Measurements from ENCODE around the gene FBN1. TPM values are rescaled to one million over a fixed set of nuclear protein-coding genes. Genes with fewer than 3 reads are reported as not detected.

FBN1 gene
- total RNA-seq, 2 experiments from 2014 or later, result 0.35 to 0.41 TPM

GRCh38 chr15:48459571-48460442 is 185.7 kb downstream of the FBN1 start:
- no peak for DNase-seq
- Mint-ChIP-seq H3K27me3 (ENCODE audit: low read depth) (no peaks in the 10 kb centered on the region), H3K27ac (no peak overlapping the region), H3K4me3 (no peak overlapping the region), H3K4me1 (ENCODE audit: low read depth) (no peaks in the 10 kb centered on the region), H3K9me3 (no peaks in the 10 kb centered on the region), H3K36me3 (ENCODE audit: low read depth) (no peaks in the 10 kb centered on the region)
- intact Hi-C loops (cut with micrococcal nuclease), result no loop called here
- CTCF ChIA-PET, result no interaction called here

GRCh38 chr15:48458876-48459275 is 186.6 kb downstream of the FBN1 start:
- DNase-seq, result no peak
- Mint-ChIP-seq H3K27me3 (ENCODE audit: low read depth) (no peaks in the 10 kb centered on the region), H3K4me3 (no peak overlapping the region), H3K9me3 (no peaks in the 10 kb centered on the region), H3K4me1 (ENCODE audit: low read depth) (no peaks in the 10 kb centered on the region), H3K27ac (no peak overlapping the region), H3K36me3 (ENCODE audit: low read depth) (no peaks in the 10 kb centered on the region)
- intact Hi-C loops (cut with micrococcal nuclease), result no loop called here
- CTCF ChIA-PET, result interaction anchor here (0.9 kb wide), 1 partner anchor 11 kb away, joined by 4 read pairs; no protein-coding TSS in a partner anchor

- Mint-ChIP-seq H3K4me1 (ENCODE audit: low read depth) (no peaks in the 10 kb centered on the region), H3K9me3 (no peaks in the 10 kb centered on the region), H3K4me3 (no peak overlapping the region)
Observed at GRCh38 chr15:48456134-48456533, 189.4 kb downstream of the FBN1 start.

GRCh38 chr15:48451736-48452135 is 193.8 kb downstream of the FBN1 start:
- no peaks in the 10 kb centered on the region for H3K4me1 Mint-ChIP-seq (ENCODE audit: low read depth)
- intact Hi-C loops (cut with micrococcal nuclease), result no loop called here
- CTCF ChIA-PET, result interaction anchor here (0.6 kb wide), 1 partner anchor 553 kb away, joined by 3 read pairs; no protein-coding TSS in a partner anchor
- no peaks in the 10 kb centered on the region for H3K36me3 Mint-ChIP-seq (ENCODE audit: low read depth)
- H3K9me3 Mint-ChIP-seq, result no peaks in the 10 kb centered on the region
- H3K27ac Mint-ChIP-seq, result no peak overlapping the region
- H3K4me3 Mint-ChIP-seq, result no peak overlapping the region
- H3K27me3 Mint-ChIP-seq (ENCODE audit: low read depth), result no peaks in the 10 kb centered on the region
- DNase-seq, result no peak

More at GRCh38 chr15:48456134-48456533, 189.4 kb downstream of the FBN1 start:
- Mint-ChIP-seq H3K27ac (no peak overlapping the region), H3K27me3 (ENCODE audit: low read depth) (no peaks in the 10 kb centered on the region), H3K36me3 (ENCODE audit: low read depth) (no peaks in the 10 kb centered on the region)
- CTCF ChIA-PET, result no interaction called here
- DNase-seq, result no peak
- intact Hi-C loops (cut with micrococcal nuclease), result no loop called here

DNA sequence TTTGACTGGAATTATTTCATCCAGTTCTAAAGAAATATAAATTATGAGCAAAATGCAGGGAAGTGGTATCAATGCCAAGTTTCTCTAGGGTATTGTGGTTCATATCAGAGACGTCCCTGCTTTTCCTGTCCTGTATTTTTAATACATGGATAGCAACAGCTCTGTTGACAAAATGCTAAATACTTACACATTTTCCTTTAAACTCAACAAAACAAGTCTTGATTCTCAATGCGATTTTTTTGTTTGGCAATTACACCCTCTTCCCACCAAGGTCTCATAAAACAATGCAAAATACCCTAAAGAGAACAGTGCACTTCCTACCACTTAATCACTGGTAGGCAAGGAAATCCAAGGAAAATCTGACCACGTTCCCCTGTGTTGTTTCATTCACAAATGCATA is 194.3 kb downstream of the FBN1 start:
- no peaks in the 10 kb centered on the region for H3K9me3 Mint-ChIP-seq
- CTCF ChIA-PET, result no interaction called here
- intact Hi-C loops (cut with micrococcal nuclease), result no loop called here

DNA sequence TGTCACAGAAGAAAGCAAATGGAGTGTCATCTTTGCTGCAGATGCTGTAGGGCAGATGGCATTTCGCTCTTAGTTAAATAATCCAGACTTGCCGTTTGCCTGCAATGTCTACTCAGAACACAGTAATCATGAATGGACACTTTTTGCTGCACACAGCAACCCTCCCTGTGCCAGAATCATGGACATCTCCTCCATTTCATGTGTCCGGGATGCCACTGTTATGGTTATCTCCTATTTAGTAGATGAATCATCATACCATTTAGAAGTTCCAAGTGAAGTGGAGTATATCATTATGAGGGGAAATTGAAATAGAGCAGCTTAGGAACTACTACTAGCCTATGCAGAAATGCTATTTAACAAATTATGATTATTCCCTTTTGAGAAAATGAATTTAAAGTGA is 195.8 kb downstream of the FBN1 start:
- peaks cover 3% of the 10 kb centered on the region for H3K27me3 Mint-ChIP-seq (ENCODE audit: low read depth)
- no peaks in the 10 kb centered on the region for H3K4me1 Mint-ChIP-seq (ENCODE audit: low read depth)
- no peak overlapping the region for H3K4me3 Mint-ChIP-seq
- no peaks in the 10 kb centered on the region for H3K36me3 Mint-ChIP-seq (ENCODE audit: low read depth)
- H3K27ac Mint-ChIP-seq, result no peak overlapping the region
- intact Hi-C loops (cut with micrococcal nuclease), result no loop called here
- no peak for DNase-seq
- CTCF ChIA-PET, result no interaction called here
- no peaks in the 10 kb centered on the region for H3K9me3 Mint-ChIP-seq

More for the DNA sequence above, 194.3 kb downstream of the FBN1 start:
- no peaks in the 10 kb centered on the region for H3K36me3 Mint-ChIP-seq (ENCODE audit: low read depth)
- no peak for DNase-seq
- no peak overlapping the region for H3K27ac Mint-ChIP-seq
- no peak overlapping the region for H3K4me3 Mint-ChIP-seq
- H3K27me3 Mint-ChIP-seq (ENCODE audit: low read depth), result no peaks in the 10 kb centered on the region
- H3K4me1 Mint-ChIP-seq (ENCODE audit: low read depth), result no peaks in the 10 kb centered on the region

DNA sequence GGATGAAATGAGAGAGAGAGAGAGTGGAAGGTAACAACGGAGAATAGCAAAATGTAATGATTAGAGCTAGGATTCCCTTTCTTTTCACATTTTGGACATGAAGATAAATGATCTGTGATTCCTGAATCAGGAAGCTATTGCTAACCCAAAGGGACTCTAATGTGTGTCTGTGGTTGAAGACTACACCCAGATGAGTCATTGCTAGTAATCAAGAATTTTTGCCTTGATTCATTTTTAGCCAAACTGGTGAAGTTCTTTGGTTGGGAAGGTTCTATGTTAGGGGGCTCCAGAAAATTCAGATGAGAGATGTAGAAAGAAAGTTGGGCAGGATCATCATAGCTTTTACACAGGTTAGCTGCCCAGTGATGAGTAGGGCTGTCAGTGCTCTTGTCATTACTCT is 197.9 kb downstream of the FBN1 start:
- Mint-ChIP-seq H3K4me1 (ENCODE audit: low read depth) (no peaks in the 10 kb centered on the region), H3K4me3 (no peak overlapping the region), H3K9me3 (no peaks in the 10 kb centered on the region), H3K27ac (no peak overlapping the region), H3K36me3 (ENCODE audit: low read depth) (no peaks in the 10 kb centered on the region), H3K27me3 (ENCODE audit: low read depth) (peaks cover 3% of the 10 kb centered on the region)
- DNase-seq, result no peak
- intact Hi-C loops (cut with micrococcal nuclease), result no loop called here
- CTCF ChIA-PET, result interaction anchor here (1.8 kb wide), 1 partner anchor 11 kb away, joined by 4 read pairs; no protein-coding TSS in a partner anchor

DNA sequence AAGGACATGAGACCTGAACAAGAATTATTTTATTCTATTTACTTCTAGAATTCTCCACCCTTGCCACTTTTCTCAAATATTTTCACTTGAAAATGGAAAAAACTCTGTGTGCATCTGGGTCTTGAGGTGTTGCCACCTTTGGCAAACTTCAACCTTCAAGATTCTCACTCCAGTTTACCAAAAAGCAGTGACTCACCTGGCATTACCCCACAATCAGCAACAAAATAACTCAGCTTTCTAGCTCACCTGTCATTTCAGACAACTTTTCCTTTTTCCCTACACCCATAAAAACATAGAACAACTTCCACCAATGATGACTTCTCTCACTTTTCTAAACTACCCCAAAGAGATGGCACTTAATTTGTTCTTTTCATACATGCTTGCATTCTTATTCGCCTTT is 198.5 kb downstream of the FBN1 start:
- H3K27ac Mint-ChIP-seq, result no peak overlapping the region

GRCh38 chr15:48442011-48442410 is 203.5 kb downstream of the FBN1 start:
- intact Hi-C loops (cut with micrococcal nuclease), result no loop called here
- Mint-ChIP-seq H3K27me3 (ENCODE audit: low read depth) (peaks cover 3% of the 10 kb centered on the region), H3K4me3 (no peak overlapping the region), H3K4me1 (ENCODE audit: low read depth) (no peaks in the 10 kb centered on the region), H3K36me3 (ENCODE audit: low read depth) (no peaks in the 10 kb centered on the region), H3K27ac (no peak overlapping the region), H3K9me3 (no peaks in the 10 kb centered on the region)
- DNase-seq, result no peak
- CTCF ChIA-PET, result no interaction called here

More for the DNA sequence above, 198.5 kb downstream of the FBN1 start:
- Mint-ChIP-seq H3K4me3 (no peak overlapping the region), H3K36me3 (ENCODE audit: low read depth) (no peaks in the 10 kb centered on the region), H3K9me3 (no peaks in the 10 kb centered on the region), H3K4me1 (ENCODE audit: low read depth) (no peaks in the 10 kb centered on the region), H3K27me3 (ENCODE audit: low read depth) (peaks cover 3% of the 10 kb centered on the region)
- intact Hi-C loops (cut with micrococcal nuclease), result no loop called here
- CTCF ChIA-PET, result interaction anchor here (0.6 to 1.8 kb wide), 2 partner anchors 11 to 12 kb away, joined by 3 to 4 read pairs; no protein-coding TSS in a partner anchor
- DNase-seq, result no peak

DNA sequence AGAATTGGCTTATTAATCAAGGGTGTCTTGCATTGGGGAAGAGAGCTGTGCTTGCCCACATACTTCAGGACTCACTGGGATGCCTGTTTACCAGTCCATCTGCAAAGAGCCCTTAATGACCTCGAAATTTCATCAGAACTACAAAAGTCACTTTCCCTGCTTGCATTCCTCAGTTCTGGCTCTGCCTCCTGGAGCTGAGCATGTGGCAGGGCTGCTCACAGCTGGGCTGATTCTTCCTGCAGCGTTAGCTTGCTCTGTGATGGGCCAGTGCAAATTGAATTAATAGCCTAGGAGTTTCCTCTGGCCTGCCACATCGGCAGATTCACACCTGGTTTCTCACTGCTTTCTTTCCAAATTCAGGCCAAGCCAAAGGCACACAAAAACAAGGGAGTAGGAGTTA is 205.4 kb downstream of the FBN1 start:
- no peaks in the 10 kb centered on the region for H3K36me3 Mint-ChIP-seq (ENCODE audit: low read depth)
- no peaks in the 10 kb centered on the region for H3K4me1 Mint-ChIP-seq (ENCODE audit: low read depth)
- H3K27ac Mint-ChIP-seq, result no peak overlapping the region
- no peak overlapping the region for H3K4me3 Mint-ChIP-seq
- no peaks in the 10 kb centered on the region for H3K27me3 Mint-ChIP-seq (ENCODE audit: low read depth)
- no peak for DNase-seq
- CTCF ChIA-PET, result no interaction called here
- no peaks in the 10 kb centered on the region for H3K9me3 Mint-ChIP-seq
- intact Hi-C loops (cut with micrococcal nuclease), result no loop called here

DNA sequence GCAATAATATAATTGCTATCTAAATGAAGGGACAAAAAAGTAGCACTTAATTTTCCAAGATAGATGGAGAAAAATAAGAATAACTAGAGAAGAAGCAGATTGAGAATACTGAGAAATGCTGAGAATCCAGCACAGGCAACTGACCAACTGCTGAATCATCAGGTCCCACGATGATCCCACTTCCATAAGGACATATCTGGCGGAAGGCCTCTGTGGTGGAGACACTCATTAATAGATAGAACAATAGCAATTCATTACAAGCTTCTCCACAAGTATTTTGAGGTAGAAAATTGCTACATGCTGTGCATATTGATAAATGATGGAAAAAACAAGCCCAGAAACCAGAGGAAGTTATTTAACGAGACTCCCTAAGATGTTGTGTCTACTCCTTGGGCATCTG is 208.3 kb downstream of the FBN1 start:
- CTCF ChIA-PET, result no interaction called here
- DNase-seq, result no peak
- H3K27ac Mint-ChIP-seq, result no peak overlapping the region
- H3K27me3 Mint-ChIP-seq (ENCODE audit: low read depth), result no peaks in the 10 kb centered on the region
- intact Hi-C loops (cut with micrococcal nuclease), result no loop called here
- no peaks in the 10 kb centered on the region for H3K4me1 Mint-ChIP-seq (ENCODE audit: low read depth)
- no peaks in the 10 kb centered on the region for H3K36me3 Mint-ChIP-seq (ENCODE audit: low read depth)
- H3K4me3 Mint-ChIP-seq, result no peak overlapping the region
- no peaks in the 10 kb centered on the region for H3K9me3 Mint-ChIP-seq

DNA sequence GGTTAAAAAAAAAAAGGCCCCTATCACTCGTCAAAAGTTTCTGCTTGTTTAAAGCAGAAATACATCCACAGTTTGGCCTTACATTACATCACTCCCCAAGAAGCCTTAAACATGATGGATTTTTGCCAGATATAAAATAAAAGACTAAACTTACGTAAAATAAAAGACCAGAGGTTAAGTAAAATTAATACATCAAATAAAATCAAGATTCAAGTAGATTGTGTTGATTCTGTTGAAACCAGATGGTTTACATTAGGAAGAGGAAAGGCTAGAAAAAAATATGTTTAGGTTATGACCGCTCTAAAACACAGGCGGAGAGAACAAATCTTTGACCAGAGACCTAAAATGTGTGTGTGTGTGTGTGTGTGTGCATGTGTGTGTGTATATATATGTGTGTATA is 210.2 kb downstream of the FBN1 start:
- no peak for DNase-seq
- no peak overlapping the region for H3K27ac Mint-ChIP-seq

GRCh38 chr15:48433226-48433886 is 212.2 kb downstream of the FBN1 start:
- no peaks in the 10 kb centered on the region for H3K9me3 Mint-ChIP-seq
- intact Hi-C loops (cut with micrococcal nuclease), result no loop called here
- CTCF ChIA-PET, result no interaction called here
- no peaks in the 10 kb centered on the region for H3K27me3 Mint-ChIP-seq (ENCODE audit: low read depth)
- H3K4me1 Mint-ChIP-seq (ENCODE audit: low read depth), result no peaks in the 10 kb centered on the region
- H3K27ac Mint-ChIP-seq, result no peak overlapping the region
- peak; percentile 13 for DNase-seq
- no peak overlapping the region for H3K4me3 Mint-ChIP-seq
- H3K36me3 Mint-ChIP-seq (ENCODE audit: low read depth), result no peaks in the 10 kb centered on the region

More for the DNA sequence above, 210.2 kb downstream of the FBN1 start:
- Mint-ChIP-seq H3K27me3 (ENCODE audit: low read depth) (no peaks in the 10 kb centered on the region), H3K36me3 (ENCODE audit: low read depth) (no peaks in the 10 kb centered on the region), H3K4me3 (no peak overlapping the region), H3K9me3 (no peaks in the 10 kb centered on the region), H3K4me1 (ENCODE audit: low read depth) (no peaks in the 10 kb centered on the region)
- CTCF ChIA-PET, result no interaction called here
- intact Hi-C loops (cut with micrococcal nuclease), result no loop called here

All from activated naive CD4-positive, alpha-beta T cell treated with anti-CD3 and anti-CD28 coated beads for 36 hours (primary cell).